Esophagus squamous epithelium (tissue), 4 donors: ENCODE results near the gene B4GALT3.

ENCODE experiments used
- POLR2A ChIP-seq, 4 donors: fragments of 450-650 bp; IDR thresholded peaks; one replicate each; pipeline ENCODE4 v1.6.1; 2017; ENCODE audit warnings: antibody characterized with exemption in 4 of 4, mild to moderate bottlenecking in 4 of 4, moderate library complexity in 3 of 4
- TF ChIP-seq, protein P1 (sequence below), 6 experiments: fragments of 450-650 bp in 4 of 6; fragments of 200-600 bp in 2 of 6; sonication (generic) in 2 of 6; IDR thresholded peaks; one replicate each; pipeline ENCODE4 v1.5.1; 2016 to 2019; ENCODE audit warnings: antibody characterized with exemption in 6 of 6, mild to moderate bottlenecking in 4 of 6, moderate library complexity in 4 of 6

DNA sequence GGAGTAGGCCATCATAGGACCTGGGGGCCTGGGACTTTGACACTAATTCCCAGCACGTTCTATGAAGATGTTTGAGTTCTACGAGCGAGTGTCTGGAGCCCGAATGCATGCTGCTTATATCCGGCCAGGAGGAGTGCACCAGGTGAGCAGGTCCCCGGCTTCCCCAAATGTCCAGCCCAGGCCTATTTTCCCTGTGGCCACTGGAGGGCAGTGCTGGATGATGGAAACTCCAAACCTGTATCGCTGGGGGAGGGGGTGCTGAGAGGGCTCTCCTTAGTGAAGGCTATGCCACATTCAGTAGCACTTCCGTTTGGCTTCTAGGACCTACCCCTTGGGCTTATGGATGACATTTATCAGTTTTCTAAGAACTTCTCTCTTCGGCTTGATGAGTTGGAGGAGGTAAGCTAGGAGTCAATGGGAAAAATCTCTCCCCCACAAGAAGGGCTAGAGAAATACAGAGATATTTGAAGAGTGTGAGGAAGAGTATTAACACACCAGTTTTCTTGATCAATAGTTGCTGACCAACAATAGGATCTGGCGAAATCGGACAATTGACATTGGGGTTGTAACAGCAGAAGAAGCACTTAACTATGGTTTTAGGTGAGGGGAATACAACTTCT, 32.6 kb upstream of the B4GALT3 start:
- no peak for TF ChIP-seq POLR2A (IDR thresholded peaks at IDR 0.05)
- TF ChIP-seq, protein P1, sequence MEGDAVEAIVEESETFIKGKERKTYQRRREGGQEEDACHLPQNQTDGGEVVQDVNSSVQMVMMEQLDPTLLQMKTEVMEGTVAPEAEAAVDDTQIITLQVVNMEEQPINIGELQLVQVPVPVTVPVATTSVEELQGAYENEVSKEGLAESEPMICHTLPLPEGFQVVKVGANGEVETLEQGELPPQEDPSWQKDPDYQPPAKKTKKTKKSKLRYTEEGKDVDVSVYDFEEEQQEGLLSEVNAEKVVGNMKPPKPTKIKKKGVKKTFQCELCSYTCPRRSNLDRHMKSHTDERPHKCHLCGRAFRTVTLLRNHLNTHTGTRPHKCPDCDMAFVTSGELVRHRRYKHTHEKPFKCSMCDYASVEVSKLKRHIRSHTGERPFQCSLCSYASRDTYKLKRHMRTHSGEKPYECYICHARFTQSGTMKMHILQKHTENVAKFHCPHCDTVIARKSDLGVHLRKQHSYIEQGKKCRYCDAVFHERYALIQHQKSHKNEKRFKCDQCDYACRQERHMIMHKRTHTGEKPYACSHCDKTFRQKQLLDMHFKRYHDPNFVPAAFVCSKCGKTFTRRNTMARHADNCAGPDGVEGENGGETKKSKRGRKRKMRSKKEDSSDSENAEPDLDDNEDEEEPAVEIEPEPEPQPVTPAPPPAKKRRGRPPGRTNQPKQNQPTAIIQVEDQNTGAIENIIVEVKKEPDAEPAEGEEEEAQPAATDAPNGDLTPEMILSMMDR (IDR thresholded peaks at IDR 0.05), result peak; percentile 70 to 88 (median 86)
